SK-N-SH treated with all-trans-retinoic acid at 6 μM for 48 hours (cell line): ENCODE results near the gene CD244.

Source experiments
- ARNTL ChIP-seq: fragments of 450-650 bp; formaldehyde crosslinking; IDR thresholded peaks from 2 replicates; pipeline ENCODE4 v1.5.0; 2020; ENCODE audit warnings: low read depth, mild to moderate bottlenecking, moderate library complexity, borderline replicate concordance
- GLIS3 ChIP-seq: fragments of 250-450 bp; sonication (Bioruptor Pico); IDR thresholded peaks from 2 replicates; pipeline ENCODE4 v1.5.0; 2020; ENCODE audit warnings: mild to moderate bottlenecking, moderate library complexity
- OSR1 ChIP-seq: fragments of 250-450 bp; sonication (Bioruptor Pico); IDR thresholded peaks from 2 replicates; pipeline ENCODE4 v1.8.0; 2022; ENCODE audit warnings: moderate library complexity, mild to moderate bottlenecking, inconsistent platforms
- PATZ1 ChIP-seq: fragments of 250-450 bp; sonication (Bioruptor Pico); IDR thresholded peaks from 2 replicates; pipeline ENCODE4 v1.8.0; 2020; ENCODE audit warnings: mild to moderate bottlenecking, moderate library complexity, borderline replicate concordance
- ZNF8 ChIP-seq: fragments of 450-650 bp; formaldehyde crosslinking; IDR thresholded peaks from 2 replicates; pipeline ENCODE4 v1.5.0; 2020; ENCODE audit warnings: mild to moderate bottlenecking, moderate library complexity

- TF ChIP-seq ARNTL (CRISPR knock-in tag) (no peak), PATZ1 (no peak), GLIS3 (no peak), ZNF8 (CRISPR knock-in tag) (no peak), OSR1 (CRISPR knock-in tag) (no peak)
These were observed 25.6 kb downstream of the CD244 start for GRCh38 chr1:160836981-160837557.
